Heart left ventricle (tissue), 13 donors: ENCODE measurements around the gene AHCYL1.

ENCODE experiments used
- POLR2A ChIP-seq, 2 donors: fragments of 450-650 bp; IDR thresholded peaks; one replicate each; pipeline ENCODE4 v1.6.1; 2017; ENCODE audit warnings: antibody characterized with exemption in 2 of 2, mild to moderate bottlenecking in 2 of 2, moderate library complexity in 2 of 2
- TF ChIP-seq, protein P1 (sequence below), 12 donors: fragments of 200-600 bp; sonication (generic) in 4 of 12; IDR thresholded peaks; one replicate each; pipeline versions ENCODE4 v1.5.0 to v1.8.0; 2018 to 2022; ENCODE audit warnings: antibody characterized with exemption in 12 of 12, mild to moderate bottlenecking in 5 of 12
- donor health status: ischemic (EF 13 %, LVEDD 7.1; RV severe dilation, severe dysfunction).
- donor health status: DM: no; HTN: yes; CAD: no.
- donor health status: DM: no; HTN: no; CAD: no.
- donor health status: ischemic (EF 25% LVEDD 6.9; RV normal size, moderate dysfunction).
- donor health status: ischemic (EF 25% LVEDD 5.7; RV mildly dilated, moderate dysfunction).
- donor health status: ischemic (EF 35%, LVEDD 5.7; RV mildly dilated, moderate dysfunction).
- donor health status: nonischemic (EF 11% LVEDD 7.7; RV severe dilation, severe dysfunction).
- donor health status: DM: yes; HTN: yes; CAD: no.
- donor health status: PGD.
- donor health status: ischemic (EF 29% LVEDD 5.4; RV normal size, mild dysfunction).
- donor health status: nonischemic (EF 23%, LVEDD 6.1; RV moderate dilation, normal function).

DNA sequence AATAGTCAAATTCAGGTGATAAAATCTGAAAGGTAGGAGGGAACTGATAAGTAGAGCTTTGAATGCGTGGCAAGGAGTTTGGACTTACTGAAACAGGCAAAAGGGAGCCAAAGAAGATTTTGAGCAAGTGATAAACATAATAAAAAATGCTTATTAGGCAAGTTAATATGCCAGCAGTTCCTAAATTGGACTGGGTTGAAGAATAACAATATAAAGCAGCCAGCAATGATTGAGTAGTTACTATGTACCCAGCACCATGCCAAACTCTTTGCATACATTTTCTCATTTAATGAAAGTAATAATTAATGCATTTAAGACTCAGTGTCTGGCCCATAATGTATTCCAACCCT is 23.8 kb upstream of the AHCYL1 start:
- TF ChIP-seq, protein P1, sequence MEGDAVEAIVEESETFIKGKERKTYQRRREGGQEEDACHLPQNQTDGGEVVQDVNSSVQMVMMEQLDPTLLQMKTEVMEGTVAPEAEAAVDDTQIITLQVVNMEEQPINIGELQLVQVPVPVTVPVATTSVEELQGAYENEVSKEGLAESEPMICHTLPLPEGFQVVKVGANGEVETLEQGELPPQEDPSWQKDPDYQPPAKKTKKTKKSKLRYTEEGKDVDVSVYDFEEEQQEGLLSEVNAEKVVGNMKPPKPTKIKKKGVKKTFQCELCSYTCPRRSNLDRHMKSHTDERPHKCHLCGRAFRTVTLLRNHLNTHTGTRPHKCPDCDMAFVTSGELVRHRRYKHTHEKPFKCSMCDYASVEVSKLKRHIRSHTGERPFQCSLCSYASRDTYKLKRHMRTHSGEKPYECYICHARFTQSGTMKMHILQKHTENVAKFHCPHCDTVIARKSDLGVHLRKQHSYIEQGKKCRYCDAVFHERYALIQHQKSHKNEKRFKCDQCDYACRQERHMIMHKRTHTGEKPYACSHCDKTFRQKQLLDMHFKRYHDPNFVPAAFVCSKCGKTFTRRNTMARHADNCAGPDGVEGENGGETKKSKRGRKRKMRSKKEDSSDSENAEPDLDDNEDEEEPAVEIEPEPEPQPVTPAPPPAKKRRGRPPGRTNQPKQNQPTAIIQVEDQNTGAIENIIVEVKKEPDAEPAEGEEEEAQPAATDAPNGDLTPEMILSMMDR (IDR thresholded peaks at IDR 0.05): no peak
- TF ChIP-seq POLR2A (IDR thresholded peaks at IDR 0.05): no peak
